Measurements from ENCODE around the gene DPP9. TPM values are rescaled to one million over a fixed set of nuclear protein-coding genes. Genes with fewer than 3 reads are reported as not detected.

The DPP9 gene
- total and polyA plus RNA-seq, 2 donors = 13.4 to 37.9 TPM

- Histone ChIP-seq H3K27ac (ENCODE audit: low read depth in 1 of 2, low read length in 1 of 2) (no peak overlapping the region), H3K4me3 (ENCODE audit: low read length in 2 of 2) (no peak overlapping the region), H3K9me3 (ENCODE audit: control insufficient read depth in 2 of 2, insufficient read depth in 1 of 2, low read length in 1 of 2) (no peaks in the 10 kb centered on the region), H3K27me3 (ENCODE audit: control insufficient read depth in 2 of 2, insufficient read depth in 1 of 2, low read length in 1 of 2) (no peaks in the 10 kb centered on the region), H3K4me1 (ENCODE audit: control insufficient read depth in 2 of 2, insufficient read depth in 2 of 2, low read length in 2 of 2) (no peaks in the 10 kb centered on the region), H3K36me3 (ENCODE audit: control insufficient read depth in 2 of 2, insufficient read depth in 2 of 2, low read length in 1 of 2) (peaks cover 48 to 68% of the 10 kb centered on the region in 2 donors)
- peak in 1 of 9 donors; percentile 34 for DNase-seq (ENCODE audit: low read depth in 6 of 9, low spot score in 9 of 9)
- WGBS = 97% methylated on average over 15 of the region's 15 CpGs
Measured at GRCh38 chr19:4660181-4660791, 63.4 kb downstream of the DPP9 start.

GRCh38 chr19:4657835-4658234, 65.8 kb downstream of the DPP9 start:
- H3K36me3 ChIP-seq (ENCODE audit: control insufficient read depth in 2 of 2, insufficient read depth in 2 of 2, low read length in 1 of 2) = peaks cover 48 to 74% of the 10 kb centered on the region in 2 donors

GRCh38 chr19:4657262-4657661, 66.4 kb downstream of the DPP9 start:
- WGBS = 92% methylated on average over 14 of the region's 14 CpGs

More at GRCh38 chr19:4657835-4658234, 65.8 kb downstream of the DPP9 start:
- no peaks in the 10 kb centered on the region for H3K27me3 ChIP-seq (ENCODE audit: control insufficient read depth in 2 of 2, insufficient read depth in 1 of 2, low read length in 1 of 2)
- DNase-seq (ENCODE audit: low read depth in 6 of 9, low spot score in 9 of 9) = no peak
- no peak overlapping the region for H3K27ac ChIP-seq (ENCODE audit: low read depth in 1 of 2, low read length in 1 of 2)
- WGBS = 93% methylated on average over 8 of the region's 8 CpGs
- no peak overlapping the region for H3K4me3 ChIP-seq (ENCODE audit: low read length in 2 of 2)
- no peaks in the 10 kb centered on the region for H3K9me3 ChIP-seq (ENCODE audit: control insufficient read depth in 2 of 2, insufficient read depth in 1 of 2, low read length in 1 of 2)
- H3K4me1 ChIP-seq (ENCODE audit: control insufficient read depth in 2 of 2, insufficient read depth in 2 of 2, low read length in 2 of 2) = no peaks in the 10 kb centered on the region

GRCh38 chr19:4656102-4656501, 67.5 kb downstream of the DPP9 start:
- WGBS = 98% methylated on average over 8 of the region's 8 CpGs
- Histone ChIP-seq H3K27me3 (ENCODE audit: control insufficient read depth in 2 of 2, insufficient read depth in 1 of 2, low read length in 1 of 2) (no peaks in the 10 kb centered on the region), H3K27ac (ENCODE audit: low read depth in 1 of 2, low read length in 1 of 2) (no peak overlapping the region), H3K9me3 (ENCODE audit: control insufficient read depth in 2 of 2, insufficient read depth in 1 of 2, low read length in 1 of 2) (no peaks in the 10 kb centered on the region), H3K4me3 (ENCODE audit: low read length in 2 of 2) (no peak overlapping the region), H3K36me3 (ENCODE audit: control insufficient read depth in 2 of 2, insufficient read depth in 2 of 2, low read length in 1 of 2) (peaks cover 50 to 83% of the 10 kb centered on the region in 2 donors), H3K4me1 (ENCODE audit: control insufficient read depth in 2 of 2, insufficient read depth in 2 of 2, low read length in 2 of 2) (no peaks in the 10 kb centered on the region)
- no peak for DNase-seq (ENCODE audit: low read depth in 6 of 9, low spot score in 9 of 9)

More at GRCh38 chr19:4657262-4657661, 66.4 kb downstream of the DPP9 start:
- no peaks in the 10 kb centered on the region for H3K4me1 ChIP-seq (ENCODE audit: control insufficient read depth in 2 of 2, insufficient read depth in 2 of 2, low read length in 2 of 2)
- no peaks in the 10 kb centered on the region for H3K27me3 ChIP-seq (ENCODE audit: control insufficient read depth in 2 of 2, insufficient read depth in 1 of 2, low read length in 1 of 2)
- H3K9me3 ChIP-seq (ENCODE audit: control insufficient read depth in 2 of 2, insufficient read depth in 1 of 2, low read length in 1 of 2) = no peaks in the 10 kb centered on the region
- no peak overlapping the region for H3K27ac ChIP-seq (ENCODE audit: low read depth in 1 of 2, low read length in 1 of 2)
- H3K36me3 ChIP-seq (ENCODE audit: control insufficient read depth in 2 of 2, insufficient read depth in 2 of 2, low read length in 1 of 2) = peaks cover 49 to 74% of the 10 kb centered on the region in 2 donors
- no peak overlapping the region for H3K4me3 ChIP-seq (ENCODE audit: low read length in 2 of 2)
- DNase-seq (ENCODE audit: low read depth in 6 of 9, low spot score in 9 of 9) = no peak

- Histone ChIP-seq H3K36me3 (ENCODE audit: control insufficient read depth in 2 of 2, insufficient read depth in 2 of 2, low read length in 1 of 2) (peaks cover 41 to 69% of the 10 kb centered on the region in 2 donors), H3K9me3 (ENCODE audit: control insufficient read depth in 2 of 2, insufficient read depth in 1 of 2, low read length in 1 of 2) (no peaks in the 10 kb centered on the region), H3K4me1 (ENCODE audit: control insufficient read depth in 2 of 2, insufficient read depth in 2 of 2, low read length in 2 of 2) (no peaks in the 10 kb centered on the region), H3K27me3 (ENCODE audit: control insufficient read depth in 2 of 2, insufficient read depth in 1 of 2, low read length in 1 of 2) (no peaks in the 10 kb centered on the region), H3K27ac (ENCODE audit: low read depth in 1 of 2, low read length in 1 of 2) (no peak overlapping the region), H3K4me3 (ENCODE audit: low read length in 2 of 2) (no peak overlapping the region)
- DNase-seq (ENCODE audit: low read depth in 6 of 9, low spot score in 9 of 9) = no peak
- 95% methylated on average over 27 of the region's 27 CpGs for WGBS
Measured at GRCh38 chr19:4654437-4655361, 68.9 kb downstream of the DPP9 start.

- no peak overlapping the region for H3K27ac ChIP-seq (ENCODE audit: low read depth in 1 of 2, low read length in 1 of 2)
- no peaks in the 10 kb centered on the region for H3K9me3 ChIP-seq (ENCODE audit: control insufficient read depth in 2 of 2, insufficient read depth in 1 of 2, low read length in 1 of 2)
- no peaks in the 10 kb centered on the region for H3K4me1 ChIP-seq (ENCODE audit: control insufficient read depth in 2 of 2, insufficient read depth in 2 of 2, low read length in 2 of 2)
- no peaks in the 10 kb centered on the region for H3K27me3 ChIP-seq (ENCODE audit: control insufficient read depth in 2 of 2, insufficient read depth in 1 of 2, low read length in 1 of 2)
- DNase-seq (ENCODE audit: low read depth in 6 of 9, low spot score in 9 of 9) = no peak
- 96% methylated on average over 13 of the region's 13 CpGs for WGBS
- H3K36me3 ChIP-seq (ENCODE audit: control insufficient read depth in 2 of 2, insufficient read depth in 2 of 2, low read length in 1 of 2) = peaks cover 35 to 67% of the 10 kb centered on the region in 2 donors
- no peak overlapping the region for H3K4me3 ChIP-seq (ENCODE audit: low read length in 2 of 2)
Measured at GRCh38 chr19:4653793-4654436, 69.7 kb downstream of the DPP9 start.

GRCh38 chr19:4652075-4652474, 71.6 kb downstream of the DPP9 start:
- no peaks in the 10 kb centered on the region for H3K9me3 ChIP-seq (ENCODE audit: control insufficient read depth in 2 of 2, insufficient read depth in 1 of 2, low read length in 1 of 2)
- no peak overlapping the region for H3K27ac ChIP-seq (ENCODE audit: low read depth in 1 of 2, low read length in 1 of 2)
- peaks cover 21 to 53% of the 10 kb centered on the region in 2 donors for H3K36me3 ChIP-seq (ENCODE audit: control insufficient read depth in 2 of 2, insufficient read depth in 2 of 2, low read length in 1 of 2)
- 98% methylated on average over 44 of the region's 44 CpGs for WGBS
- no peaks in the 10 kb centered on the region for H3K27me3 ChIP-seq (ENCODE audit: control insufficient read depth in 2 of 2, insufficient read depth in 1 of 2, low read length in 1 of 2)
- H3K4me3 ChIP-seq (ENCODE audit: low read length in 2 of 2) = no peak overlapping the region
- peaks cover 0 to 5% of the 10 kb centered on the region in 2 donors for H3K4me1 ChIP-seq (ENCODE audit: control insufficient read depth in 2 of 2, insufficient read depth in 2 of 2, low read length in 2 of 2)
- DNase-seq (ENCODE audit: low read depth in 6 of 9, low spot score in 9 of 9) = no peak

GRCh38 chr19:4650159-4650558, 73.5 kb downstream of the DPP9 start:
- Histone ChIP-seq H3K27ac (ENCODE audit: low read depth in 1 of 2, low read length in 1 of 2) (no peak overlapping the region), H3K9me3 (ENCODE audit: control insufficient read depth in 2 of 2, insufficient read depth in 1 of 2, low read length in 1 of 2) (no peaks in the 10 kb centered on the region), H3K36me3 (ENCODE audit: control insufficient read depth in 2 of 2, insufficient read depth in 2 of 2, low read length in 1 of 2) (peaks cover 21 to 41% of the 10 kb centered on the region in 2 donors), H3K4me3 (ENCODE audit: low read length in 2 of 2) (no peak overlapping the region), H3K4me1 (ENCODE audit: control insufficient read depth in 2 of 2, insufficient read depth in 2 of 2, low read length in 2 of 2) (peaks cover 0 to 5% of the 10 kb centered on the region in 2 donors), H3K27me3 (ENCODE audit: control insufficient read depth in 2 of 2, insufficient read depth in 1 of 2, low read length in 1 of 2) (no peaks in the 10 kb centered on the region)
- WGBS = 98% methylated on average over 2 of the region's 2 CpGs
- no peak for DNase-seq (ENCODE audit: low read depth in 6 of 9, low spot score in 9 of 9)

Measured in thymus (tissue), 11 donors.